Tibial nerve (tissue), 4 donors: Measurements from ENCODE around the gene TNP1. TPM values are rescaled to one million over a fixed set of nuclear protein-coding genes. Genes with fewer than 3 reads are reported as not detected.

Experiments
- DNase-seq, 2 donors: peaks; one replicate each; pipeline ENCODE4 v3.0.0-alpha.2; 2019; ENCODE audit warnings: low spot score in 2 of 2
- H3K27ac ChIP-seq, 4 donors: fragments of 200-600 bp; sonication (generic) in 3 of 4; one replicate each; pipeline ENCODE4 v1.5.1; 2017 to 2019; ENCODE audit warnings: mild to moderate bottlenecking in 1 of 4
- H3K27me3 ChIP-seq, 2 donors: fragments of 200-600 bp; sonication (generic) in 1 of 2; one replicate each; pipeline versions ENCODE4 v1.5.1 to v1.6.0; 2017 to 2019
- H3K36me3 ChIP-seq, 3 donors: fragments of 200-600 bp; sonication (generic); one replicate each; pipeline ENCODE4 v1.5.1; 2018 to 2019
- H3K4me1 ChIP-seq, 4 donors: fragments of 200-600 bp; sonication (generic) in 3 of 4; one replicate each; pipeline ENCODE4 v1.5.1; 2017 to 2019
- H3K4me3 ChIP-seq, 4 donors: fragments of 200-600 bp; sonication (generic) in 3 of 4; one replicate each; pipeline ENCODE4 v1.5.1; 2017 to 2019; ENCODE audit warnings: mild to moderate bottlenecking in 1 of 4, moderate library complexity in 1 of 4
- H3K9me3 ChIP-seq, 4 donors: fragments of 200-600 bp; sonication (generic) in 3 of 4; one replicate each; pipeline ENCODE4 v1.5.1; 2017 to 2019
- EP300 ChIP-seq, 2 donors: sonication (generic); formaldehyde crosslinking; IDR thresholded peaks; one replicate each; pipeline ENCODE4 v1.6.1; 2017; ENCODE audit warnings: antibody characterized with exemption in 2 of 2, mild to moderate bottlenecking in 1 of 2
- POLR2A ChIP-seq, 2 donors: fragments of 450-650 bp; IDR thresholded peaks; one replicate each; pipeline ENCODE4 v1.6.1; 2017; ENCODE audit warnings: antibody characterized with exemption in 2 of 2, mild to moderate bottlenecking in 2 of 2, moderate library complexity in 2 of 2
- WGBS, 2 donors: methylation state at CpG; one replicate each; pipeline ENCODE4 v1.1.5; 2018; 5-methylcytosine and 5-hydroxymethylcytosine counted together
- total RNA-seq, 4 donors: library from RNA; depleted of rRNA; stranded (reverse); fragments of >200 nt; gene quantifications; one replicate each; pipeline ENCODE4 v1.1.0, GENCODE V29; 2016
- TF ChIP-seq, protein P1 (sequence below), 5 experiments: fragments of 200-600 bp in 3 of 5; fragments of 450-650 bp in 2 of 5; sonication (generic) in 3 of 5; IDR thresholded peaks; one replicate each; pipeline ENCODE4 v1.5.1; 2016 to 2019; ENCODE audit warnings: antibody characterized with exemption in 5 of 5, mild to moderate bottlenecking in 3 of 5, moderate library complexity in 2 of 5

The TNP1 gene
- total RNA-seq, 4 donors from 2014 or later = not detected

- Histone ChIP-seq H3K9me3 (no peaks in the 10 kb centered on the region), H3K4me1 (no peaks in the 10 kb centered on the region), H3K36me3 (no peaks in the 10 kb centered on the region), H3K27ac (peak overlapping the region in 1 of 4 donors; percentile 24), H3K27me3 (no peaks in the 10 kb centered on the region), H3K4me3 (no peak overlapping the region)
- TF ChIP-seq POLR2A (IDR thresholded peaks at IDR 0.05) = no peak
- no peak for TF ChIP-seq EP300 (IDR thresholded peaks at IDR 0.05)
- TF ChIP-seq, protein P1, sequence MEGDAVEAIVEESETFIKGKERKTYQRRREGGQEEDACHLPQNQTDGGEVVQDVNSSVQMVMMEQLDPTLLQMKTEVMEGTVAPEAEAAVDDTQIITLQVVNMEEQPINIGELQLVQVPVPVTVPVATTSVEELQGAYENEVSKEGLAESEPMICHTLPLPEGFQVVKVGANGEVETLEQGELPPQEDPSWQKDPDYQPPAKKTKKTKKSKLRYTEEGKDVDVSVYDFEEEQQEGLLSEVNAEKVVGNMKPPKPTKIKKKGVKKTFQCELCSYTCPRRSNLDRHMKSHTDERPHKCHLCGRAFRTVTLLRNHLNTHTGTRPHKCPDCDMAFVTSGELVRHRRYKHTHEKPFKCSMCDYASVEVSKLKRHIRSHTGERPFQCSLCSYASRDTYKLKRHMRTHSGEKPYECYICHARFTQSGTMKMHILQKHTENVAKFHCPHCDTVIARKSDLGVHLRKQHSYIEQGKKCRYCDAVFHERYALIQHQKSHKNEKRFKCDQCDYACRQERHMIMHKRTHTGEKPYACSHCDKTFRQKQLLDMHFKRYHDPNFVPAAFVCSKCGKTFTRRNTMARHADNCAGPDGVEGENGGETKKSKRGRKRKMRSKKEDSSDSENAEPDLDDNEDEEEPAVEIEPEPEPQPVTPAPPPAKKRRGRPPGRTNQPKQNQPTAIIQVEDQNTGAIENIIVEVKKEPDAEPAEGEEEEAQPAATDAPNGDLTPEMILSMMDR (IDR thresholded peaks at IDR 0.05) = no peak
- 85 to 89% methylated on average over 8 of the region's 8 CpGs for WGBS, 2 donors
- no peak for DNase-seq
These were observed 2.9 kb upstream of the TNP1 start for GRCh38 chr2:216862628-216863398.

DNA sequence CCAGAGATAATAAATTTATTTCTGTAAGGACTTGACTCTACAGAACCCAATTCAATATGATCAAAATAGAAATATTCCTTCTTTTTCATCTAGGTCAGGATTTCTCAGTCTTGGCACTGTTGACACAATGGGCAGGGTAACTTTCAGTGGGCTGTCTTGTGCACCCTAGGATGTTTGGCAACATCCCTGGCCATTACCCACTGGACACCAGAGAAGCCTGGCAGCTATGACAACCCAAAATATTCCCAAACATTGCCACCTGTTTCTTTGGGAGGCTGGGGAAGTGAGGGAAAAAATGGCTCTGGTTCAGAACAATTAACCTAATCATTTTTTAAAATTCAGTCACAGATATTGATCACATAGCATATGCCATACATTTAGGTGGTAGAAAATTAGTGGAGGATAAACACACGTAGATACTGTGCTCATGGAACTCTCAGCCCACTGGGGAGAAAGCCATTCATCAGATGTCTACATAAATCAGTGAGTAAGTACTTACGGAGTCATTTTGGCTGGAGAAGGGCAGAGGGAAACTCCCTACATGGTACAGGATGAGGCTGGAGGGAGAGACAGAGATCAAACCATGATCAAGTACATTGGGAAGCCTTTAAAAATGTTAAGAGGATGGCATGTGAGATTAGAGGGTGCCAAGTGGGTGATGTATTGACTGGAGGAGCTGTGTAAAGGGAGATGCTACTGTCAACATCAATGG is 718 bp upstream of the TNP1 start:
- Histone ChIP-seq H3K9me3 (no peaks in the 10 kb centered on the region), H3K4me3 (no peak overlapping the region), H3K27me3 (no peaks in the 10 kb centered on the region), H3K4me1 (peaks cover 0 to 19% (median 9%) of the 10 kb centered on the region in 4 donors), H3K36me3 (no peaks in the 10 kb centered on the region), H3K27ac (no peak overlapping the region)
- DNase-seq = no peak
- no peak for TF ChIP-seq POLR2A (IDR thresholded peaks at IDR 0.05)
- TF ChIP-seq, protein P1 (IDR thresholded peaks at IDR 0.05) = no peak
- TF ChIP-seq EP300 (IDR thresholded peaks at IDR 0.05) = no peak
- 78 to 83% methylated on average over 2 of the region's 2 CpGs for WGBS, 2 donors

- DNase-seq = no peak
- TF ChIP-seq, protein P1 (IDR thresholded peaks at IDR 0.05) = no peak
- TF ChIP-seq EP300 (IDR thresholded peaks at IDR 0.05) = no peak
- no peak for TF ChIP-seq POLR2A (IDR thresholded peaks at IDR 0.05)
- Histone ChIP-seq H3K4me3 (no peak overlapping the region), H3K36me3 (no peaks in the 10 kb centered on the region), H3K27me3 (no peaks in the 10 kb centered on the region), H3K27ac (no peak overlapping the region), H3K4me1 (peaks cover 0 to 27% (median 14%) of the 10 kb centered on the region in 4 donors), H3K9me3 (no peaks in the 10 kb centered on the region)
- 53 to 60% methylated on average over 3 of the region's 3 CpGs for WGBS, 2 donors
These were observed 1.6 kb downstream of the TNP1 start for GRCh38 chr2:216858312-216858711.

GRCh38 chr2:216857131-216857550 is 2.7 kb downstream of the TNP1 start:
- no peaks in the 10 kb centered on the region for H3K27me3 ChIP-seq
- peak overlapping the region in 1 of 4 donors; percentile 59 for H3K27ac ChIP-seq
- no peak overlapping the region for H3K4me3 ChIP-seq
- H3K4me1 ChIP-seq = peaks cover 0 to 29% (median 18%) of the 10 kb centered on the region in 4 donors
- 66 to 68% methylated on average over 3 of the region's 3 CpGs for whole genome bisulfite sequencing, 2 donors
- H3K36me3 ChIP-seq = no peaks in the 10 kb centered on the region
- no peak for TF ChIP-seq POLR2A (IDR thresholded peaks at IDR 0.05)
- TF ChIP-seq EP300 (IDR thresholded peaks at IDR 0.05) = peak in 1 of 2 donors; percentile 18
- TF ChIP-seq, protein P1 (IDR thresholded peaks at IDR 0.05) = no peak
- no peak for DNase-seq
- H3K9me3 ChIP-seq = no peaks in the 10 kb centered on the region
